ENCODE measurements around the gene LDB2.

The LDB2 gene

DNA sequence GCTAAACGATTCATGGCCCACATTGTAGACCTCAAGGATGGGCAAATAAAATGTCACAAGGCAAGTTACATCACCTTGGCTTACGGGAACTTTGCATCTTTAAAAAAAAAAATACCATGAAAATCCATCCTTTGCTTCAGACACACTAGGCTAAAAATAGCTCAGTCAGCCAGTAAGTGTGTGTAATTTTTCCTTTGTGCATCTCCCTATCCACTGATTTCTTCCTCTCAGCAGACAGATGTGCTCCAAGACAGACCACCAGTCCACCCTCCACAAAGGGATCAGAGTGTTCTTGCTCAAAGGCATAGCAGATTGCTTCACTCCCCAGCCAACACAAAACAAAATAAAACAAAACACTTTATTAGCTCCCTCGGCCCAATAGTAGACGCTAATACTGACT lies 14.6 kb downstream of the LDB2 start:
- no peak overlapping the region for H3K4me3 ChIP-seq (ENCODE audit: low read depth, low read length)
- no peak overlapping the region for H3K27ac ChIP-seq
- peaks cover 7% of the 10 kb centered on the region for H3K27me3 ChIP-seq (ENCODE audit: insufficient read depth, low read depth, severe bottlenecking)
- DNase-seq, result no peak
- TF ChIP-seq, protein P1, sequence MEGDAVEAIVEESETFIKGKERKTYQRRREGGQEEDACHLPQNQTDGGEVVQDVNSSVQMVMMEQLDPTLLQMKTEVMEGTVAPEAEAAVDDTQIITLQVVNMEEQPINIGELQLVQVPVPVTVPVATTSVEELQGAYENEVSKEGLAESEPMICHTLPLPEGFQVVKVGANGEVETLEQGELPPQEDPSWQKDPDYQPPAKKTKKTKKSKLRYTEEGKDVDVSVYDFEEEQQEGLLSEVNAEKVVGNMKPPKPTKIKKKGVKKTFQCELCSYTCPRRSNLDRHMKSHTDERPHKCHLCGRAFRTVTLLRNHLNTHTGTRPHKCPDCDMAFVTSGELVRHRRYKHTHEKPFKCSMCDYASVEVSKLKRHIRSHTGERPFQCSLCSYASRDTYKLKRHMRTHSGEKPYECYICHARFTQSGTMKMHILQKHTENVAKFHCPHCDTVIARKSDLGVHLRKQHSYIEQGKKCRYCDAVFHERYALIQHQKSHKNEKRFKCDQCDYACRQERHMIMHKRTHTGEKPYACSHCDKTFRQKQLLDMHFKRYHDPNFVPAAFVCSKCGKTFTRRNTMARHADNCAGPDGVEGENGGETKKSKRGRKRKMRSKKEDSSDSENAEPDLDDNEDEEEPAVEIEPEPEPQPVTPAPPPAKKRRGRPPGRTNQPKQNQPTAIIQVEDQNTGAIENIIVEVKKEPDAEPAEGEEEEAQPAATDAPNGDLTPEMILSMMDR (IDR thresholded peaks at IDR 0.05; ENCODE audit: low read depth, low read length), result no peak
- H3K36me3 ChIP-seq, result no peaks in the 10 kb centered on the region
- no peaks in the 10 kb centered on the region for H3K9me3 ChIP-seq (ENCODE audit: severe bottlenecking)

DNA sequence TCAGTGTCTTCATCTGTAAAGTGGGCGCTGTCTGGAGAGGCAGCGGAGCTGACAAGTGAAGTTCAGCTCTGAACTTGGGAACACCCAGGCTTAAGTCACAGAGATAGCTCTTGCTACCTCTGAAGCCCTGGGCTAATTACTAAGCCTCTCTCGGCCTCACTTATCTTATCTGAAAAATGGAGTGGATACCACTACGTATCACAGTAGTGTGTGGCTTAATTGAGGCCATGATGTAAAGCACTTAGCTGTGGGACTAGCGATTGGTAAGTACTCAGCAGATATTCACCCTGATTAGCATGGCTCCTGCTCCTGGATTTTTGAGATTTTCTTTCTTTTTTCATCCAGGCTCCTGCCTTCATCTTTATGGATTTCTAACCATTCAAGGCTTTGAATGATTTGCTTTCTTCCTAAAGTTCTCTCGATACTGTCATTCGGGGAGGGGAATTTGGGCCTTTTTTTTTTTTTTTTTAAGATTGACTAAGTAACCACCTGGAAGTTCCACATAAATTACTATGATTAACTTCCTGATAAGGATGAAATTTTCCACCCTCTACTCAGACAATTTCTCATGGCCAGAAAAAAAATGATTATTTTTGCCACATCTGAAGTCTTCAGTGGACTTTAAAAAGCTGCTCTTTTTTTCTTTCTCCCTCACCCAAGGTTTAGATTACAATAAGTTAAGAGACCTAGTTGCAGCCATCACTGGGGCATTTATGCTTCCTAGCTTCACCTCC lies 17.1 kb downstream of the LDB2 start:
- no peak for DNase-seq
- Histone ChIP-seq H3K36me3 (no peaks in the 10 kb centered on the region), H3K27ac (no peak overlapping the region), H3K4me3 (ENCODE audit: low read depth, low read length) (no peak overlapping the region), H3K9me3 (ENCODE audit: severe bottlenecking) (no peaks in the 10 kb centered on the region), H3K27me3 (ENCODE audit: insufficient read depth, low read depth, severe bottlenecking) (peaks cover 12% of the 10 kb centered on the region)
- TF ChIP-seq, protein P1 (IDR thresholded peaks at IDR 0.05; ENCODE audit: low read depth, low read length), result no peak

DNA sequence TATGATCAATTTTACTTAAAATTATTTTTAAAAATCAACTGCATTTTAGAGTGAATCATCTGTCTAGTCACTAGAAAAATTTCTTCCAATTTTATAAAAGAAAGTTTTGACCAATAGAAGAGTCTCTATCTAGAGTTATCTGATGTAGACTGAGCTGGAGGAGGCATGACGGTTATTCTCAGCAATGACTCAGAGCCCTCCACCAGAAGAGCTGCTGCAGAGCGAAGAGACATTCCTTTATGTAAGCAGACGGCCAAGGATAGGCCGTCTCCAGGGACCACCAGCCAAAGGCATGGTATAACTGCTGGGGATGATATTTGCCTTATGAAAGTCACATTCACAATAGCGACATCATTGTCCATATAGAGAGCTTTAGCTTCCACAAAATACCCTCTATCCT lies 23.0 kb downstream of the LDB2 start:
- no peak overlapping the region for H3K4me3 ChIP-seq (ENCODE audit: low read depth, low read length)
- TF ChIP-seq, protein P1 (IDR thresholded peaks at IDR 0.05; ENCODE audit: low read depth, low read length), result no peak
- no peaks in the 10 kb centered on the region for H3K36me3 ChIP-seq
- DNase-seq, result no peak
- H3K9me3 ChIP-seq (ENCODE audit: severe bottlenecking), result no peaks in the 10 kb centered on the region
- H3K27me3 ChIP-seq (ENCODE audit: insufficient read depth, low read depth, severe bottlenecking), result peaks cover 12% of the 10 kb centered on the region
- no peak overlapping the region for H3K27ac ChIP-seq

DNA sequence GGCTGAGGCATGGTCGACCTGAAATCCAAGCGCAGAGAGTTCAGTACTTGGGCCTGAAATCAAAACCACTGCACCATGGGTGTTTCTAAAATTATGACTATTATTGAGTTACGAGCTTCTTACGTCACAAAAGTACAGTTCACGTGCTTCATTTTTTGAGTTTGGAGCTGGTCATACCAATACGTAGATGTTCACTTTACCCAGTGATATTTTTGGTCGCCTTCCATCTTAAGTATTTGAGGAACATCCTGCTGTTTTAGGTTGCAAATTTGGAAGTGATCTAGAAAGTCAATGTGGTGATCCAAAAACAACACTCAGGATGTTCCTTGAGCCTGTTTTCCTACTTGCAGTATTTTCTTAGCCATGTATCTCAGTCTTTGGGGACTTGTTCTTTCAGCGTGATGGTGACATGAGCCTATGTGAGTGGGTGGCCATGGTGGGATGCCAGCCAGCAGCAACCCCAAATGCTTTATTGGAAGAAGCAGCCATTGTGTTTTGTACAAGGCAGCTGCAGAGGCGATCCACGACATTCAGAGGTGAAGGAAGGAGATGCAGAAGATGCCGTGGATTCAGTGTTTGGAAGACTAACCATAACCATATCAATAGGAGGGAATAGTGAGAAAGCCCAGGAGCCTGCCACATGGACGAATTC lies 28.7 kb downstream of the LDB2 start:
- Histone ChIP-seq H3K9me3 (ENCODE audit: severe bottlenecking) (no peaks in the 10 kb centered on the region), H3K36me3 (no peaks in the 10 kb centered on the region), H3K27me3 (ENCODE audit: insufficient read depth, low read depth, severe bottlenecking) (peaks cover 25% of the 10 kb centered on the region), H3K27ac (no peak overlapping the region), H3K4me3 (ENCODE audit: low read depth, low read length) (no peak overlapping the region)
- no peak for DNase-seq
- TF ChIP-seq, protein P1 (IDR thresholded peaks at IDR 0.05; ENCODE audit: low read depth, low read length), result no peak

DNA sequence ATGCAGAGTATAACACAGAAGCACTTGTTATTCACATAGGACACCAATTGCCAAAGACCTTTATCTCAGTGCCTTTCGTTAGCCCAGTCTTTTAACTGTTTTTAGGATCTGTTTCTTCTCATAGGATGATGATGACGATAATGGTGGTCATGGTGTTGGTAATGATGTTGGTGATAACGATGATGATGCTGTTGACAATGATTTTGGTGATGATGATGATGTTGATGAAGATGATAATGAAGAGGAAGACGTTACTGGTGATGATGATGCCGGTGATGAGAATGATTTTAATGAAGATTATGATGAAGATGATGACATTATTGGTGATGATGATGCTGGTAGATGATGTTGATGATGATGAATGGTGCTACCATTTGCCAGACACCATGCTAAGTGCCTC lies 29.8 kb downstream of the LDB2 start:
- TF ChIP-seq, protein P1 (IDR thresholded peaks at IDR 0.05; ENCODE audit: low read depth, low read length), result no peak
- DNase-seq, result no peak
- H3K9me3 ChIP-seq (ENCODE audit: severe bottlenecking), result no peaks in the 10 kb centered on the region
- no peaks in the 10 kb centered on the region for H3K36me3 ChIP-seq
- H3K27me3 ChIP-seq (ENCODE audit: insufficient read depth, low read depth, severe bottlenecking), result peaks cover 25% of the 10 kb centered on the region
- H3K27ac ChIP-seq, result no peak overlapping the region
- no peak overlapping the region for H3K4me3 ChIP-seq (ENCODE audit: low read depth, low read length)
